GM19468 (cell line): ENCODE data around the gene TDRD1.
"Not testable (repeated sequence)": the region's sequence is repeated elsewhere in the genome, so short reads cannot be mapped to it uniquely, and the experiment has no call there.

Experiments
- ATAC-seq: cut with Tn5 transposase; IDR thresholded peaks from one replicate; pipeline ENCODE4 v1.9.1; 2021; ENCODE audit warnings: mild to moderate bottlenecking, moderate library complexity, moderate number of reproducible peaks; ENCODE audit not compliant: unreplicated experiment; ENCODE audit errors: extremely low read depth

Gene TDRD1

DNA sequence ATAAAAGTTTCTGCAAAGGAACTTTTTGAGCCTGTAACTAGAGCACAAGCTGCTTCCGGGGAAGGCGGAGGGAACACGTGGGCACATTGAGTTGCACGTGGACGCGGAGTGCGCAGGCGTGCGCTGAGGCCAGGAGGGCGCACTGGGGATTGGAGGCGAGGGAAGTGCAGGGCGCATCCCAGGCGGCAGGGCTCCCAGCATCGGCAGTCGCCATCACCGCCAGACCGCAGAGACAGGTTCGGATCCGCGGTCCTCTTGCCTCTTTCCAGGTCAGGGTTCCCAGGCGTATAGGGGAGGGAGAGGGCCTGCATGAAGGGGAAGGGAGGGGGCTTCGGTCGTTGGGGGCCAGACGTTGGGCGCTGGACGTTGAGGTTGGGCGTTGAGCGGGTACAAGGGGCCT, at the start of gene TDRD1:
Gene TDRD1, plus strand, starts transcription at position 206 of the 400 bp plus-strand sequence. CDS start 8,479 bp downstream, outside the sequence.
- ATAC-seq = no peak

GRCh38 chr10:114131094-114131493, 48.1 kb upstream of the TDRD1 start:
- no peak for ATAC-seq

GRCh38 chr10:114135476-114135875, 43.7 kb upstream of the TDRD1 start:
- ATAC-seq = no peak

- no peak for ATAC-seq
Observed at GRCh38 chr10:114138581-114138980, 40.6 kb upstream of the TDRD1 start.

DNA sequence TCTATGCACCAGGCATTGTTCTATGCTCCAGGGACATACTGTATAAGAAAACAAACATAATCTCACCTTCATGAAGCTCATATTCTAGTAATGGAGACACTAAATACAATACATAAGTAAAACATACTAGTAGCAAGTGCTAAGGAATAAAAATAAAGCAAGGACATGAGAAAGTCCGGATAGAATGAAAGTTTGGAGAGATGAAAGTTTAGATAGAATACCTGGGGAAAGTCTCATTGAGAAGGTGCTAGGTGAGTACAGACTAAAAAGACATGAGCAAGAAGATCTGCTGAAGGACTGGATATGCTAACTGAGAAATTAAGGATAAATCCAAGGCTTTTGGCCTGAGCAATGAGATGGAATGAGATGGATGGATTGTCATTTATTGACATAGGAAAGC, 39.1 kb upstream of the TDRD1 start:
- no peak for ATAC-seq

- ATAC-seq = not testable (repeated sequence)
Observed at GRCh38 chr10:114140827-114141226, 38.3 kb upstream of the TDRD1 start.

- ATAC-seq = no peak
Observed at GRCh38 chr10:114142018-114142417, 37.1 kb upstream of the TDRD1 start.

GRCh38 chr10:114143160-114143559, 36.0 kb upstream of the TDRD1 start:
- no peak for ATAC-seq

- ATAC-seq = not testable (repeated sequence)
Observed at GRCh38 chr10:114149476-114149875, 29.7 kb upstream of the TDRD1 start.

GRCh38 chr10:114151486-114151885, 27.7 kb upstream of the TDRD1 start:
- no peak for ATAC-seq

DNA sequence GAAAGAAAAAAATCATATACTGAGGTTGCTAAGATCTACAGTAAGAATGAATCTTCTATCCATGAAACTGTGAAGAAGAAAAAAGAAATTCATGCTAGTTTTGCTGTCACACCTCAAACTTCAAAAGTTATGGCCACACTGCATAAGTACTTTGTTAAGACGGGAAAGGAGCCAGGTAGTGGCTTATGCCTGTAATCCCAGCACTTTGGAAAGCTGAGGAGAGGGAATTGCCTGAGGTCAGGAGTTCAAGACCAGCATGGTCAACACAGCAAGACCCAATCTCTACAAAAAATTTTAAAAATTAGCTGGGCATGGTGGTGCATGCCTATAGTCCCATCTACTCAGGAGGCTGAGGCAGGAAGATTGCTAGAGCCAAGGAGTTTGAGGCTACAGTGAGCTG, 27.3 kb upstream of the TDRD1 start:
- no peak for ATAC-seq

- ATAC-seq = no peak
Observed at GRCh38 chr10:114157912-114158311, 21.2 kb upstream of the TDRD1 start.

DNA sequence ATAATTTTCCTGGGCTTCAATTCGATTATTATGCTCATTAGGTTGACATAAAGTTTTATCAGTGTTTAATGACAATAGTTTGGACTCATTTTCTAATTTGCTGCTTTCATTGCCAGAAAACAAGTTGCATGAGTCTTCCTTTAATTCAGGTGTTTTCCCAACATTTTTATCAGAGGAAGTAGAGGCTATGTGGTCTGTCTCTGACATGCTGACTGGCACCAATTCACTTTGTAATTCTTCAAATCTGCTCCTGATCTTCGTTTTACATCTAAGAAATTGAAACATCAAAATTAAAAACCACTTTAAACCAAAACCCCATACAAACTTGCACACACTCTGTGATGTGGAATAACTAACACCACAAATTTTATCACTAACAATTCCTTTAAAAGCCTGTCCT, 16.1 kb upstream of the TDRD1 start:
- no peak for ATAC-seq

DNA sequence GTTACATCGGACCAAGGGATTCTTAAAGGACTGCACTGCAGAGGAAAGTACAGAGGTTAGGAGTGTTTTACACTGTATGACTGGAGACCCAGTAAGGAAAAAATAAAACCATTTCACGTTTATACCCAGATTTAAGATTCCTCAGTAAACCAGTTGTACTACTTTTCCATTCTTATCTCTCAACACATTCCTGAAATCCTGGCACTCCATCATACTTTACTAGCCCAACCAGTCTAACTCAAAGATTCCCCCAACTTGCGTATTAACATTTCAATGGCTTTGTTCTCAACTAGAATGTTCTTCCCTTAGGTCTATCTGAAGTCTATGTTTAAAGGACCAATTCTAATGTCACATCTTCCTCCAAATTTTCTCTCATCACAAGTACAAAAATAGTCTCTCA, 13.1 kb upstream of the TDRD1 start:
- ATAC-seq = no peak

GRCh38 chr10:114166494-114166893, 12.7 kb upstream of the TDRD1 start:
- ATAC-seq = no peak

GRCh38 chr10:114167985-114168384, 11.2 kb upstream of the TDRD1 start:
- peak; percentile 36 for ATAC-seq

DNA sequence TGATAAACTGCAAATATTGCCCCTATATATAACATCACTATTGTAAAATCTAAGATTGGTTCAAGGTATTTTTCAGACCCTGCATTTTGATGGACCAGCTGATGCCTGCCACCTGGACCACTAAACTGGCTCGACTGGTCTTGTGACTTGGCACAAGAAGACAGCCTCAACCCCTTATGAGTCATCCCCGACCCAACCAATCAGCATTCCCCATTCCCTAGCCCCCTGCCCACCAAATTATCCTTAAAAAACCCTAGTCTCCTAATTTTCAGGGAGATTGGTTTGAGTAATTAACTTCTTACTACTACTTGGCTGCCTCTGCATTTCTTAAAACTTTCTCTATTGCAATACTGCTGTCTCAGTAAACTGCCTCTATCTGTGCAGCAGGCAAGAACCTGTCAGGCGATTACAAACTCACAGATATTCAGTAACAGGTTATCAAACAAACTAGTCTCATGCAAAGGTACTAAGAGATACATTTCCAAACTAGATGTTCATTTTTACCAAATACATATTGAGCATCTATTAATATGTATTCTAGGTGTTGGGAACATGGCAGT, 10.6 kb upstream of the TDRD1 start:
- no peak for ATAC-seq

GRCh38 chr10:114172216-114172615, 6.9 kb upstream of the TDRD1 start:
- no peak for ATAC-seq

GRCh38 chr10:114172776-114173602, 6.2 kb upstream of the TDRD1 start:
- no peak for ATAC-seq

DNA sequence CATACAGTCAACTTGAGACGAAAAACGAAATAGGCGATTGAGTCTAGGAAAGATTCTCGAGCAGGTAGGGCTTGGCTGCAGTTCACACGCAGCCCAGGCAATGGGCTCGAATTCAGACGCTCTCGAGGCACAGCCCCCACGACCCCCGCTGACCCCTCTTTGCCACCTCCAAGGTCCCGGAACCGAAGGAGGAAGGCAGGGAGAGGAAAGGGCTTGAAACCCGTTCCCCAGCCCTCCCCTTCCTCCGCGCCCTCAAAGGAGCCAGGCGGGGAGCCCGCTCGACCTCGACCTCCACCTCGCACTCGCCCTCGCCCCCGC, 5.6 kb upstream of the TDRD1 start:
- no peak for ATAC-seq

GRCh38 chr10:114173921-114174694, 5.0 kb upstream of the TDRD1 start, which contains the start of gene CCDC186:
CCDC186 (minus strand) TSS chr10:114174203; CDS start chr10:114163268, 10,935 bp downstream.
- ATAC-seq = peak; percentile 98
